B cell (primary cell): Measurements from ENCODE around the gene FOXN3.

Experiments
- CTCF ChIP-seq: fragments of 200-600 bp; IDR thresholded peaks from one replicate; pipeline ENCODE4 v1.8.0; 2022; ENCODE audit warnings: antibody characterized with exemption, mild to moderate bottlenecking
- EZH2 ChIP-seq: IDR thresholded peaks from 2 replicates; pipeline ENCODE4 v1.6.1; 2012; ENCODE audit warnings: borderline replicate concordance, low read depth, mild to moderate bottlenecking, moderate library complexity, low read length; ENCODE audit not compliant: insufficient read depth, poor library complexity, severe bottlenecking

GRCh38 chr14:89310211-89310610 lies 106.8 kb downstream of the FOXN3 start:
- TF ChIP-seq CTCF (no peak), EZH2 (no peak)
